ENCODE results near the gene TBCCD1.

Gene TBCCD1

GRCh38 chr3:186529201-186529999 is 37.7 kb downstream of the TBCCD1 start:
- H3K4me3 ChIP-seq (ENCODE audit: low read depth, low read length): no peak overlapping the region
- no peak overlapping the region for H3K27ac ChIP-seq (ENCODE audit: low read depth, low read length)
- H3K27me3 ChIP-seq (ENCODE audit: insufficient read depth, low read length): peaks cover 6% of the 10 kb centered on the region; the same call in 1 of the 2 replicates
- H2AFZ ChIP-seq (ENCODE audit: low read length, unreplicated experiment): no peak overlapping the region
- no peaks in the 10 kb centered on the region for H3K79me2 ChIP-seq (ENCODE audit: control insufficient read depth, insufficient read depth, low read length, unreplicated experiment)
- no peaks in the 10 kb centered on the region for H3K4me1 ChIP-seq (ENCODE audit: control insufficient read depth, insufficient read depth, low read length, unreplicated experiment)
- no peaks in the 10 kb centered on the region for H3K36me3 ChIP-seq (ENCODE audit: insufficient read depth, low read length)

GRCh38 chr3:186526256-186526606 is 40.9 kb downstream of the TBCCD1 start:
- no peaks in the 10 kb centered on the region for H3K36me3 ChIP-seq (ENCODE audit: insufficient read depth, low read length)
- H3K27me3 ChIP-seq (ENCODE audit: insufficient read depth, low read length): peaks cover 12% of the 10 kb centered on the region; the same call in 1 of the 2 replicates
- H3K4me3 ChIP-seq (ENCODE audit: low read depth, low read length): no peak overlapping the region
- no peak overlapping the region for H3K27ac ChIP-seq (ENCODE audit: low read depth, low read length)
- no peaks in the 10 kb centered on the region for H3K79me2 ChIP-seq (ENCODE audit: control insufficient read depth, insufficient read depth, low read length, unreplicated experiment)
- H2AFZ ChIP-seq (ENCODE audit: low read length, unreplicated experiment): no peak overlapping the region
- no peaks in the 10 kb centered on the region for H3K4me1 ChIP-seq (ENCODE audit: control insufficient read depth, insufficient read depth, low read length, unreplicated experiment)

GRCh38 chr3:186525369-186526255 is 41.5 kb downstream of the TBCCD1 start:
- Histone ChIP-seq H3K36me3 (ENCODE audit: insufficient read depth, low read length) (no peaks in the 10 kb centered on the region), H2AFZ (ENCODE audit: low read length, unreplicated experiment) (no peak overlapping the region), H3K4me3 (ENCODE audit: low read depth, low read length) (no peak overlapping the region), H3K79me2 (ENCODE audit: control insufficient read depth, insufficient read depth, low read length, unreplicated experiment) (no peaks in the 10 kb centered on the region), H3K27me3 (ENCODE audit: insufficient read depth, low read length) (peaks cover 16% of the 10 kb centered on the region; the same call in 1 of the 2 replicates), H3K4me1 (ENCODE audit: control insufficient read depth, insufficient read depth, low read length, unreplicated experiment) (no peaks in the 10 kb centered on the region), H3K27ac (ENCODE audit: low read depth, low read length) (no peak overlapping the region)

DNA sequence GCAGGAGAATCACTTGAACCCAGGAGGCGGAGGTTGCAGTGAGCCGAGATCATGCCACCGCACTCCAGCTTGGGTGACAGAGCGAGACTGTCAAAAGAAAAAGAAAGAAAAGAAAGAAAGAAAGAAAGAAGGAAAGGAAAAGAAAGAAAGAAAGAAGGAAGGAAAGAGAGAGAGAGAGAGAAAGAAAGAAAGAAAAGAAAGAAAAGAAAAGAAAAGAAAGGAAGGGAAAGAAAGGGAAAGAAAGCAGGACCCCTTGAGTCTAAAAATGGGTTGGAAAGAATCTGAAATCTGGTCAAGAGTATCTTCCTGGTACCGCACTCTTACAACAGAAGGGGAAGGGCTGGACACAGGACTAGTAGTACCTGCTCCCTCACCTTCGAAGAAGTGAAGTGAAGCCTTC is 42.5 kb downstream of the TBCCD1 start:
- no peaks in the 10 kb centered on the region for H3K4me1 ChIP-seq (ENCODE audit: control insufficient read depth, insufficient read depth, low read length, unreplicated experiment)
- no peaks in the 10 kb centered on the region for H3K36me3 ChIP-seq (ENCODE audit: insufficient read depth, low read length)
- no peaks in the 10 kb centered on the region for H3K79me2 ChIP-seq (ENCODE audit: control insufficient read depth, insufficient read depth, low read length, unreplicated experiment)
- H3K4me3 ChIP-seq (ENCODE audit: low read depth, low read length): no peak overlapping the region
- H2AFZ ChIP-seq (ENCODE audit: low read length, unreplicated experiment): no peak overlapping the region
- no peak overlapping the region for H3K27ac ChIP-seq (ENCODE audit: low read depth, low read length)
- peaks cover 26% of the 10 kb centered on the region for H3K27me3 ChIP-seq (ENCODE audit: insufficient read depth, low read length)

- no peak overlapping the region for H2AFZ ChIP-seq (ENCODE audit: low read length, unreplicated experiment)
- H3K27ac ChIP-seq (ENCODE audit: low read depth, low read length): no peak overlapping the region
Measured at GRCh38 chr3:186523434-186523833, 43.7 kb downstream of the TBCCD1 start.

DNA sequence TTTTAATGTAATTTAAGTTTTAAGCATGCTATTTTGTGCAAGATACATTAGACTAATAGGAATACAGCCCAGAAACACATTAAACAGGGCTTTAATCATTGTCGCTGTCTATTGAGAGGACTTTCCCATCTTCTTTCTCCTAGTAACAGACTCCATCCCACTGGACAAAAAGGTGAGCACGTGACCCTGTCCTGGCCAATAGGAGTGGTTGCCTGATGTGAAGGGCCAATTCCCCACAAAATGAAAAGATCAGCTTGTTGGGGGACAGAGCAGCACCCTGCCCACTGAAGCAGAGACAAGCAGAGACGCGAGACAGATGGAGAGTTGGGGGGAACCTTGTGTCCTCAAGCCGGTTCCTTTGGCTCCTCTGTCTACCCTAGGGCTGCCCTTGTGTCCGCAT is 44.1 kb downstream of the TBCCD1 start:
- Histone ChIP-seq H3K79me2 (ENCODE audit: control insufficient read depth, insufficient read depth, low read length, unreplicated experiment) (no peaks in the 10 kb centered on the region), H3K36me3 (ENCODE audit: insufficient read depth, low read length) (no peaks in the 10 kb centered on the region), H3K4me1 (ENCODE audit: control insufficient read depth, insufficient read depth, low read length, unreplicated experiment) (no peaks in the 10 kb centered on the region), H3K27me3 (ENCODE audit: insufficient read depth, low read length) (peaks cover 41% of the 10 kb centered on the region), H3K4me3 (ENCODE audit: low read depth, low read length) (no peak overlapping the region), H2AFZ (ENCODE audit: low read length, unreplicated experiment) (no peak overlapping the region), H3K27ac (ENCODE audit: low read depth, low read length) (no peak overlapping the region)

More at GRCh38 chr3:186523434-186523833, 43.7 kb downstream of the TBCCD1 start:
- Histone ChIP-seq H3K36me3 (ENCODE audit: insufficient read depth, low read length) (no peaks in the 10 kb centered on the region), H3K27me3 (ENCODE audit: insufficient read depth, low read length) (peaks cover 37% of the 10 kb centered on the region), H3K4me1 (ENCODE audit: control insufficient read depth, insufficient read depth, low read length, unreplicated experiment) (no peaks in the 10 kb centered on the region), H3K4me3 (ENCODE audit: low read depth, low read length) (no peak overlapping the region), H3K79me2 (ENCODE audit: control insufficient read depth, insufficient read depth, low read length, unreplicated experiment) (no peaks in the 10 kb centered on the region)

- Histone ChIP-seq H3K27me3 (ENCODE audit: insufficient read depth, low read length) (peaks cover 57% of the 10 kb centered on the region), H3K4me1 (ENCODE audit: control insufficient read depth, insufficient read depth, low read length, unreplicated experiment) (no peaks in the 10 kb centered on the region)
Measured at GRCh38 chr3:186520957-186521842, 45.9 kb downstream of the TBCCD1 start.

GRCh38 chr3:186520431-186520830 is 46.7 kb downstream of the TBCCD1 start:
- Histone ChIP-seq H3K36me3 (ENCODE audit: insufficient read depth, low read length) (no peaks in the 10 kb centered on the region), H3K27me3 (ENCODE audit: insufficient read depth, low read length) (peaks cover 64% of the 10 kb centered on the region), H3K4me3 (ENCODE audit: low read depth, low read length) (no peak overlapping the region), H3K27ac (ENCODE audit: low read depth, low read length) (no peak overlapping the region), H2AFZ (ENCODE audit: low read length, unreplicated experiment) (no peak overlapping the region), H3K4me1 (ENCODE audit: control insufficient read depth, insufficient read depth, low read length, unreplicated experiment) (no peaks in the 10 kb centered on the region), H3K79me2 (ENCODE audit: control insufficient read depth, insufficient read depth, low read length, unreplicated experiment) (no peaks in the 10 kb centered on the region)

More at GRCh38 chr3:186520957-186521842, 45.9 kb downstream of the TBCCD1 start:
- Histone ChIP-seq H3K4me3 (ENCODE audit: low read depth, low read length) (no peak overlapping the region), H2AFZ (ENCODE audit: low read length, unreplicated experiment) (no peak overlapping the region), H3K79me2 (ENCODE audit: control insufficient read depth, insufficient read depth, low read length, unreplicated experiment) (no peaks in the 10 kb centered on the region), H3K27ac (ENCODE audit: low read depth, low read length) (no peak overlapping the region), H3K36me3 (ENCODE audit: insufficient read depth, low read length) (no peaks in the 10 kb centered on the region)

DNA sequence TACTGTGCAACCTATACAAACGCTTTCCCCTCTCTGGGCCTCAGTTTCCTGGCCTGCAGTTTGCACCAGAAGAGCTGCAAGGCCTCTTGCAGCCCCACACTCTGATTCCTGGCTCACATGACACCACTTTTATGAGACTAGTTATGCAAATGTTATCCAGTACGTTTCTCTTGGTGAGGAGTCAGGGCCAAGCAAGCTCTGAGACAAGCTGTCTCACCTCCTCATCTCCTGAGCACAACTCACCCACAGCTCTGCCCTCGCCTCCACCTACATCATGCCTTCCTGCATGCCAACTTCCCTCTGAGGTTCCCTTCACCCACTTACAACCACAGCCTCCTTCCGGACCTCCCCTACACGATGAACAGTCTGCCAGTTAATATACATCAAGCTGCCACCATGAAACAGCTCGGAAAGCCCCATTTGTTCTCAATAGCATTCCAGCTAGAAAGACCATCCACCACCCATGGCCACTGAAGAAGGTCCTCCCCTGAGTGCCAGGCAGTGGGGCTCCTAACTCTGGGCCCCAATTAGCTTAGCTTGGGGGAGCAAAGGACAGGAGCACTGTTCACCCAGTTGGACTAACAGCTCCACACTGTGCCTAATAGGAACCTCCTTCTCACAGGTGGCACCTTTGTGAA is 48.0 kb downstream of the TBCCD1 start:
- Histone ChIP-seq H3K36me3 (ENCODE audit: insufficient read depth, low read length) (no peaks in the 10 kb centered on the region), H3K4me1 (ENCODE audit: control insufficient read depth, insufficient read depth, low read length, unreplicated experiment) (no peaks in the 10 kb centered on the region), H3K27me3 (ENCODE audit: insufficient read depth, low read length) (peaks cover 72% of the 10 kb centered on the region), H3K4me3 (ENCODE audit: low read depth, low read length) (no peak overlapping the region), H3K79me2 (ENCODE audit: control insufficient read depth, insufficient read depth, low read length, unreplicated experiment) (no peaks in the 10 kb centered on the region), H2AFZ (ENCODE audit: low read length, unreplicated experiment) (no peak overlapping the region), H3K27ac (ENCODE audit: low read depth, low read length) (no peak overlapping the region)

DNA sequence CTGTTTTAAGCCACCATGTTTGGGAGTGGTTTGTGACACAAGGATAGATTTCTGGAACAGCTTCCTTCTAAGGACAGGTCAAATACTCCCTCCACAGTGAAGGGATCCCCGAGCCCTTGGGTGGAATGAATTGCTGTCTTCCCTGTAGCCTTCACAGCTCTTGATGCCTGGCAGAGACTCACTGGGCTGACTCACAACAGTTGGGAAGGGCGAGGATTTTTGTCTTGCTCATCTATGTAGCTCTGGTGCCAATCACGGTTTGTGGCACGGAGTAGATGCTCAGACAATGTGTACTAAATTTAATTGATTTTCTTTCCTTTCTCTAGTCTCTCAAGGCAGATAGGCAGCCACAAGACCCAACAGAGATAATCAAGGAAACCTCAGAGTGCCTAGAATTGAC is 49.9 kb downstream of the TBCCD1 start:
- no peaks in the 10 kb centered on the region for H3K4me1 ChIP-seq (ENCODE audit: control insufficient read depth, insufficient read depth, low read length, unreplicated experiment)

More for the DNA sequence above, 49.9 kb downstream of the TBCCD1 start:
- H3K27ac ChIP-seq (ENCODE audit: low read depth, low read length): no peak overlapping the region
- no peaks in the 10 kb centered on the region for H3K79me2 ChIP-seq (ENCODE audit: control insufficient read depth, insufficient read depth, low read length, unreplicated experiment)
- H3K27me3 ChIP-seq (ENCODE audit: insufficient read depth, low read length): peaks cover 91% of the 10 kb centered on the region
- no peak overlapping the region for H2AFZ ChIP-seq (ENCODE audit: low read length, unreplicated experiment)
- H3K36me3 ChIP-seq (ENCODE audit: insufficient read depth, low read length): no peaks in the 10 kb centered on the region
- H3K4me3 ChIP-seq (ENCODE audit: low read depth, low read length): no peak overlapping the region
